ENCODE results near the gene OTUB2.

GRCh38 chr14:94093418-94093817 lies 67.3 kb downstream of the OTUB2 start:
- no peak for TF ChIP-seq CTCF (IDR thresholded peaks at IDR 0.05)
- no peak for TF ChIP-seq POLR2A (IDR thresholded peaks at IDR 0.05)
